Hematopoietic multipotent progenitor cell (in vitro differentiated cells): ENCODE results near the gene TUBB2A. TPM values are rescaled to one million over a fixed set of nuclear protein-coding genes. Genes with fewer than 3 reads are reported as not detected.
"Not testable (repeated sequence)": the region's sequence is repeated elsewhere in the genome, so short reads cannot be mapped to it uniquely, and the experiment has no call there.

Experiments used
- DNase-seq, 3 donors: peaks; one replicate each; pipeline ENCODE4 v3.0.0-alpha.2; 2011 to 2015; ENCODE audit warnings: low read depth in 2 of 3, low spot score in 2 of 3
- total RNA-seq: library from RNA; depleted of rRNA; stranded (reverse); fragments of >200 nt; gene quantifications from one replicate; pipeline ENCODE4 v1.2.3, GENCODE V29; 2012

TUBB2A gene
- total RNA-seq, 1 donor = 8.3 TPM

DNA sequence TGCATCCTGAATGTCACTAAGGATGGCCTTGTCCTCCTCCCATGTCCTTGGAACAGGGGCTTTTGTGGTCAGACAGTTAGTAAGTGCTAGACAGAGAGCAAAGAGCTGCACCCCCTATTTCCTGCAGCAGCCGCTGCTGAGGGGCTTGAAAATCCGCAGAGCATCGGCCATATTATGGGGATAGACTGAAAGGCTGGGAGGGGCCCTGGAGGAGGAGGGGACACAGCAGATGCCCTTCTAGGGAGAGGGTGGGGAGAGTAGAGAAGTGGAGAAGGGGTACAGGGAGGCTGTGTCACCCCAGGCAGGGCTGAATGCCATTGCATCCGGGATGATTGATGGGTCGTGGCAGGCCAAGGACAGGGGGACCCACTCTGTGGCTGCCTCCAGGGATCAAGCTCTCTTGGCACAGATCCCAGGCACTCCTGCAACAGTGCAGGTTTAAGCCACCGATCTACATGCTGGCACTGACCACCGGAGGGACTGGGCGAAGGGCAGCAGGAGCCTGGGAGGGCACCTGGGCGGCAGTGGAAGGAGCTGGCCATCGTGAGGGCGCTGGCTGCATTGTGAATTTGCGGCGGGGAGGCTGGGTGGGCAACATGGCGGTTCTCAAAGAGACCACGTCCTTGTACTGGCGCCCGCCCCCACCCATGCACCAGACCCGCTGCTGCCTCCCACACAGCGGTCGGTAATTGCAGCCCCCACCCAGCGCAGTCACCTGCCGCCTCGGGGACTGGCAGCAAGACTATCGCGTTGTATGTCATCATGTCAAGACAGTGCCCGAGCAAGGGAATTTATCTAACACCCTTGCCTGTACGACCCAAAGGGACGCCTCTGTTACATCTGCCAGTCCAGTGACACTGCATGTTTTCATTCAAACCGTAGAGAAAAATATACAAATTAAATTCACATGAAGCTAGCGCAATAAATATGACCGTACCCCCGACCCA lies 887 bp downstream of the TUBB2A start:
- peak in 2 of 3 donors; percentile 26 to 48 for DNase-seq

DNA sequence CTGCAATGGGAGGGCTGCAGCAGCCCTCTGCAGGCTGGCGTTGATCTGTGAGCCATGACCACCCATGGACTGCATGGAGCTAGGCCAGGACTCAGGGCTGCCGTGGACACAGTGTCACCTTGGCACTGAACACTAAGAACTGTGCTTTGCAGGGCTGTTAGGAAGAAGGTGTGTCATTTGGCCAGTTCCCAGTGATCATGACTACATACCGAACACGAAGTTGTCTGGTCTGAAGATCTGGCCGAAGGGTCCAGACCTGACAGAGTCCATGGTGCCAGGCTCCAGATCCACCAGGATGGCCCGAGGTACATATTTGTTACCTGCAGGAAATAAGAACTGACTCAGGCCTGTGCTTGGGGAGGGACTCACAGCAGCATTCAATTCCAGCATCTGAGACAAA lies 1.9 kb downstream of the TUBB2A start:
- not testable (repeated sequence) for DNase-seq

GRCh38 chr6:3152689-3153088 lies 4.7 kb downstream of the TUBB2A start:
- no peak for DNase-seq

DNA sequence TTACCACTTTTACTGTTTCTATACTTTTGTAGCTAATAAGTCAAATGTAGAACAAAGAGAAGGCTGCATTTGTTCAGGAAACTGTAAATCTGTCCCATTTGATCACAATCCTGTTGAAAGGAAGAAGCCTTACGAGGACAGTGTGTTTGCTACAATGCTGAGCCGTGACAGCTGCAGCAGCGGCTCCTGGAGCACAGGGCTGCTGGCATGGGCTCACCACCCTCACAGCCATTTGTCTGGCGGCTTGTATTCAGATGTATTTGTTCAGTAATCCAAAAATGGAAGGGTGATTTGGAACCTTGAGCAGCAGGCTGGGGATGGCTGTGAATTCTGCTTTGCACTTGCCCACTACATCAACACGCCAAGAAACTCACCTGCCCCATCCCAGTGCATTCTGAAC lies 5.7 kb downstream of the TUBB2A start:
- DNase-seq = no peak

- no peak for DNase-seq
These were observed 9.2 kb downstream of the TUBB2A start for GRCh38 chr6:3147914-3148757.

DNA sequence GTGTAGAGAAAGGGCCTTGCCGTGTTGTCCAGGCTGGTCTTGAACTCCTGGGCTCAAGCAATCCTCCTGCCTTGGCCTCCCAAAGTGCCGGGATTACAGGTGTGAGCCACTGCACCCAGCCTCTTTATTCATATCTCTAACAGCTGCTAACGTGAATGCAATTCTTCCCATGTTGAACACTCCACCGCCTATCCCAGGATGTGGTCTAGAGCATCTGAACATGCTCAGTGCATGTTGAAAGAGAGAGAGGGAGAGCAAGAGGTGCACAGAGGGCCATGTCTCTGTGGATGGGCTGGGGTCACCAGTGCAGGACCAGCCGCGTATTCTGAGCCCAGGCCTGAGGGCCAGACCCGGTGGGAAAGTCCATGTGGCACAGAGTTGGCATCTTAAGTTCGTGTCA lies 12.8 kb downstream of the TUBB2A start:
- no peak for DNase-seq

GRCh38 chr6:3143158-3143557 lies 14.2 kb downstream of the TUBB2A start:
- DNase-seq = no peak

DNA sequence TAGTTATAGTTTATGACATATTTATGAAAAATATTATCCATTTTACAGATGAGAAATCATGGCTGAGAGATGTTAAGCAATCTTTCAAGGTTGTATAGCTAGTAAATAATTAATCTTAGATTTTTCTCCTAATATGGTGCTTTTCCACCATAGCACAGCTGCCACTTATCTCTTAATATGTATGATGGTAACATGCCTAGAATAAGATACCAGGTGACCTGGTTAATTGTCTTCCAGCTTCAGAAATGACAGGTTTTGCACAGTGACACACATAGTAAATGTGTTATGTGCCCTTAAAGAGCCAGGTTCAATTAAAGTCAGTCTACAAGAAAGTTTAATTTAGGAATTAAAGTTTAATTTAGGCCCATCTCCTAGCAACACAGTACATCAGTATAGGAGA lies 14.8 kb downstream of the TUBB2A start:
- DNase-seq = no peak

- DNase-seq = no peak
These were observed 17.1 kb downstream of the TUBB2A start for GRCh38 chr6:3140201-3140600.

- peak in 2 of 3 donors; percentile 41 to 57 for DNase-seq
These were observed 18.0 kb downstream of the TUBB2A start for GRCh38 chr6:3139090-3139903.

DNA sequence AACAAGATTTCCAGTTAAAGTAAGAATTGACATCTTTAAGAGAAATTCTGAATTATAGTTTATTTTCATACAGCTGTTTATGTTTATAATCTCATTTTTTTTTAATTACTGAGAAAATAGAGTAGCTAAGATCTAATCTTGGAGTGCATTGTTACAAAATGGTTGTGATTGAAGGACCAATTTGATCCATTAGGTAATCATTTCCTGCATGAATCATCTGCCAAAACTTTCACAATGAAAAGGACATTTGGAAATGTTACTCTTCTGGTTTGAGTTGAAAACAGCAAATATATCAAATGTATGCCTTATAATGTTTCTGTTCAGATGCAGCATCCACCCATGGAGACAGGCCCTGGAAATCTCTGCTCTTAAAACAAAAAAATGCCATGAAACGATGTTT lies 19.0 kb downstream of the TUBB2A start:
- no peak for DNase-seq

DNA sequence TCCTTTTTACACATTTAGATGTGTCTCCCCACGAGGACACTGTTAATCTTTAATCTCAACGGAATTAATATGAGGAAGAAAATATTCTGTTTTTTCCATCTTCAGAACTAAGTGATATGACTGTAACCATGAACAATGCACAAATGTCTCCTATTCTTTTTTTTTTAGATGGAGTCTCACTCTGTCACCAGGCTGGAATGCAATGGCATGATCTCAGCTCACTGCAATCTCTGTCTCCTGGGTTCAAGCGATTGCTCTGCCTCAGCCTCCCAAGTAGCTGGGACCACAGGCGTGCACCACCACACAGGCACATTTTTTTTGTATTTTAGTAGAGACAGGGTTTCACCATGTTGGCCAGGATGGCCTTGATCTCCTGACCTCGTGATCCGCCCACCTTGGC lies 19.5 kb downstream of the TUBB2A start:
- not testable (repeated sequence) for DNase-seq

- no peak for DNase-seq
These were observed 20.1 kb downstream of the TUBB2A start for GRCh38 chr6:3137057-3137777.

DNA sequence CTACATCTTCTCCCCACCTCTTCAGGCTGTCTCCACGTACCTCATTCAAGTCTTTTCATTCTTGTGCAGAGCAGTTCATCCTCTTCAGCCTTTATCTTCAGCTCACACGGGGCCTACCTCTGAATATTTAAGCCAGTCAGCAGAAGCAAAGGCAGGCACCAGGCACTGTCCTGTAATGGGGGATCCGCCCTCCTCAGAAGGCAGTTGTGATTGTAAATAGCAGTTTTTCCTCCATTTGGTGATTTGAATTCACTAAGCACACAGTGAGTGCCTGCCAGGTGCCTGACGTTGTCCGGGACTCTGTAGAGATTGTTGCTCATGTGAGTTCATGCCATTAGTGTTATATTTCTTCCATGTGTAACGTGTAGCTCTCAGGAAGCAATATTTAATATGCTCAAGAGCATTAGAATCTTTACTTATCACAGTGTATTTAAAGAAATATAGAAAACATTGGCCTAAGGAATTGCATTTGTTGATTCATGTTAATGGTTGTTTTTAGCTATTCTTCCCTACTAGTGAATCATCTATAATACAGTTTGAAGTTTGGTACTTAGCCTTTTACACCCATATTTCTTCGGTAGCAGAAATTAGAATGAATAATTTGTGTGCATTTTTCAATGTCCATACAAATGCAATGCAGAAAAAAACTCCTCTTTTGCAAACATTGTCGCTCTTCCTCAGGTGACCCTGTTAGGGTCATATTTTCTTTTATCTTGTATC lies 20.9 kb downstream of the TUBB2A start:
- DNase-seq = no peak

GRCh38 chr6:3135668-3136291 lies 21.6 kb downstream of the TUBB2A start:
- no peak for DNase-seq

DNA sequence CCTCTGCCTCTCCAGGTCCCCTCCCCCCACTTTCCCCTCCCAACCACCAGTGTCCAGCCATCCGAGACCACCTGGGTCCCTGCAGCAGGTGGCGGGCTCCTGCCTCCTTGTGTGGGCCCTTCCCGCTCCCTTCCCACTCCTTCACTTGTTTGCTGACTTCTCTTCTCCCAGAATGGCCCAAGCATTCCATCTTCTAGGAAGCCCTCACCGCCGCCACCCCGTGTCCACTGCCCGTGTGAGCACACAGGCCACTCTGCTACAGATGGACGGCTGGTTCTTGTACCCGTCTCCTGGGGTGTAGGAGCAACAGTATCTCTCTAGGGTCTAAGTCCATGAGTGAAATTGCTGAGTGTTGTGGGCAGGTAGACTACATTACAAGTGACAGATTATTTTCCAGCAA lies 23.8 kb downstream of the TUBB2A start:
- no peak for DNase-seq

- DNase-seq = no peak
These were observed 25.6 kb downstream of the TUBB2A start for GRCh38 chr6:3131695-3132094.

DNA sequence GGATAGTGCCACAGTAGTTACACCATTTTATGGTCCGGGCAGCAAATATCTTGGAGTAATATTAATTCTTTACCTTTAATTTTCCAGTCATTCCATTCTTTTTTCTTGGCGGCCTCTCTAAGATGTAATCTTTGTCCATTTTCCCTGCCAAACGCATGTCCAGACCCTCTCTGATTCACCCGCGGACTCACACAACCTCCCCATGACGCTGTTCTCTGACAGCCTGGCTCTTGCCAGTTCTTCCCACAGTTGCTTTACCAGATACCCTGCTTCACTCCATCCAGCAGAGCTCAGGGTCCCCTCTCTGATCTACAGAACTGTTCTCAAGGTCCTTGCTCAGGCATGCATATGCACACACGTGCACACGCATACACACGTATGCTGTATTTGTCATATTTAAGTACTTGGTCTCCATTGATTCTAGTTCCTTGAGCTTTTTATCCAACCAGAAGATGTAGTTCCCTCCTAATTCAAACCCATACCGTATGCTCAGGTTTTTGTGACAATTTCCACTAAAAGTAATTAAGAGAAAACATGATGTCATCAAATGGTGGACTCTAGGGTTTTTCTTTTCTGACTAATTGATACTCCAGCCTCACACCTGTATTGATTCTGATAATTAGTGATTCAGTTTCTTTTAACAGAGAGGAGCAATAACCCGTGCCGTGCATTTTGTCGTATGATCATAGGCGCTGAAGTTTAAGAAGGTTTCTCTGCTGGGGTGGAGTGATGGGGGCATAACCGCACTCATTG lies 28.8 kb downstream of the TUBB2A start:
- no peak for DNase-seq
